ENCODE data around the gene THEMIS2. TPM values are rescaled to one million over a fixed set of nuclear protein-coding genes. Genes with fewer than 3 reads are reported as not detected.

THEMIS2 gene
- total RNA-seq, 4 donors from 2014 or later: 5.6 to 23.8 (median 17.7) TPM

DNA sequence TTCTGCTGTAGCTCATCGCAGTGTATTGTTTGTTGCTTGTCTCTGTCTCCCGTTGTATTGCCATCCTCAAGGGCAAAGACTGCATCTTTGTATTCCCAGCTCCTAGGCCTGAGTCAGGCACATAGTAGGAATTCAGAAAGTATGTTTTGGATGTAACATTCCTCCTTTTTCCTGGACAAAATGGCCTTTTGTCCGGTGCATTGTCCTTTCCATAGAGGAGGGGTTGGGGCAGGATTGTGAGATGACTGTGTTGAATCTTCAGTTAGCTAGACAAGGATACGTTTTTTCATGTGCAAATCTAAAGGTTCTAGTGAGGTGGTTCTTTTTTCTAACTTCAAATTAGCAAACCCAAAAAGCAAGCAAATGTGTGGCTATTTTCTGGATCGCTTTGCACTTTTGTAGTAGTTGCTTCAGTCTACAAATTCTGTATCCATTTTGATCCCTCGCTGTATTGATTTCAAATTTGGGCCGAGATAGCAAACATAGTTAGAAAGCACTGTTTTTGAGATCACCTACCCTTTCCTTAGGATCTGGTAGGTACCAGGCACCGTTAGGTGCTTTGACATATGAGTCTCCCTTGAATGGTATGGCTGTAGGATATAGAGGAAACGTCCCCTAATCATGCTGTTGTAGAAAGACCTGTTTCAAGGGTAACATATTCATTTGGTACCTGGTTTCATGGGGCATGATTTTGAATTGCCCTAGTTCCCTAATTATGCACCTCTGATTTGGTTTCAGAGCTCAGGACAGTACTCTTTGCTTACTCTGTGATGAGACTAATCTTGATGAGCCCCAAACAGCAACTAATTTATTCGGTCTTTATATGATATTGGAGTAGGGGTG lies 40.6 kb upstream of the THEMIS2 start:
- H3K27me3 ChIP-seq: no peaks in the 10 kb centered on the region
- WGBS, 2 donors (ENCODE audit: low coverage in 1 of 2): 37 to 49% methylated on average over 8 to 9 of the region's 10 CpGs
- no peak for TF ChIP-seq EP300 (IDR thresholded peaks at IDR 0.05)
- TF ChIP-seq, protein P1, sequence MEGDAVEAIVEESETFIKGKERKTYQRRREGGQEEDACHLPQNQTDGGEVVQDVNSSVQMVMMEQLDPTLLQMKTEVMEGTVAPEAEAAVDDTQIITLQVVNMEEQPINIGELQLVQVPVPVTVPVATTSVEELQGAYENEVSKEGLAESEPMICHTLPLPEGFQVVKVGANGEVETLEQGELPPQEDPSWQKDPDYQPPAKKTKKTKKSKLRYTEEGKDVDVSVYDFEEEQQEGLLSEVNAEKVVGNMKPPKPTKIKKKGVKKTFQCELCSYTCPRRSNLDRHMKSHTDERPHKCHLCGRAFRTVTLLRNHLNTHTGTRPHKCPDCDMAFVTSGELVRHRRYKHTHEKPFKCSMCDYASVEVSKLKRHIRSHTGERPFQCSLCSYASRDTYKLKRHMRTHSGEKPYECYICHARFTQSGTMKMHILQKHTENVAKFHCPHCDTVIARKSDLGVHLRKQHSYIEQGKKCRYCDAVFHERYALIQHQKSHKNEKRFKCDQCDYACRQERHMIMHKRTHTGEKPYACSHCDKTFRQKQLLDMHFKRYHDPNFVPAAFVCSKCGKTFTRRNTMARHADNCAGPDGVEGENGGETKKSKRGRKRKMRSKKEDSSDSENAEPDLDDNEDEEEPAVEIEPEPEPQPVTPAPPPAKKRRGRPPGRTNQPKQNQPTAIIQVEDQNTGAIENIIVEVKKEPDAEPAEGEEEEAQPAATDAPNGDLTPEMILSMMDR (IDR thresholded peaks at IDR 0.05): no peak
- TF ChIP-seq POLR2AphosphoS5 (IDR thresholded peaks at IDR 0.05): no peak
- TF ChIP-seq POLR2A (IDR thresholded peaks at IDR 0.05): no peak
- ATAC-seq: no peak
- H3K27ac ChIP-seq: peak overlapping the region in 3 of 4 donors; percentile 85 to 92 (median 87)
- H3K9me3 ChIP-seq: no peaks in the 10 kb centered on the region
- H3K4me1 ChIP-seq: peaks cover 7 to 48% (median 9%) of the 10 kb centered on the region in 3 donors
- peaks cover 0 to 29% of the 10 kb centered on the region in 2 donors for H3K36me3 ChIP-seq
- peak overlapping the region; percentile 95 to 97 for H3K4me3 ChIP-seq

DNA sequence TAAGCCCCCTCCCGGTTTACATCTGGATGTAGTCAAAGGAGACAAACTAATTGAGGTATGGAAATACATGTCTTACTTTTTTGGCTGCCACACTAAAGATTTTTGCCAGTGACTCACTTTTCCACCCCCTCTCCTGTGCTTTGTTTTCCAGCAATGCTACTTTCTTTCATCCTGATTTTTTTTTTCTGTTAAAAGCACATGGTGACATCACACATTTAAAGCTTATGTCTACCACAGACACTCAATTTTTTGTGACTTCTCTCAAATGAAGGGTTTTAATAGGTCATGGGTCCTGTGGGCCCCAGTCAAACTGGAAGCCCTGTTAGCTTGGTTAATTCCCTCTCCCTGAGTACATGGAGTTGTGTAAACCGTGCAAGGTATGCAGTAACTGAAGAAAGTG lies 39.6 kb upstream of the THEMIS2 start:
- TF ChIP-seq EP300 (IDR thresholded peaks at IDR 0.05) (no peak), POLR2AphosphoS5 (IDR thresholded peaks at IDR 0.05) (no peak), POLR2A (IDR thresholded peaks at IDR 0.05) (no peak)
- TF ChIP-seq, protein P1 (IDR thresholded peaks at IDR 0.05): no peak
- Histone ChIP-seq H3K27ac (no peak overlapping the region), H3K4me1 (peaks cover 7 to 48% (median 9%) of the 10 kb centered on the region in 3 donors), H3K36me3 (peaks cover 0 to 38% of the 10 kb centered on the region in 2 donors), H3K27me3 (no peaks in the 10 kb centered on the region), H3K9me3 (no peaks in the 10 kb centered on the region), H3K4me3 (no peak overlapping the region)
- 65 to 82% methylated on average over 2 of the region's 2 CpGs for WGBS, 2 donors (ENCODE audit: low coverage in 1 of 2)
- ATAC-seq: no peak

DNA sequence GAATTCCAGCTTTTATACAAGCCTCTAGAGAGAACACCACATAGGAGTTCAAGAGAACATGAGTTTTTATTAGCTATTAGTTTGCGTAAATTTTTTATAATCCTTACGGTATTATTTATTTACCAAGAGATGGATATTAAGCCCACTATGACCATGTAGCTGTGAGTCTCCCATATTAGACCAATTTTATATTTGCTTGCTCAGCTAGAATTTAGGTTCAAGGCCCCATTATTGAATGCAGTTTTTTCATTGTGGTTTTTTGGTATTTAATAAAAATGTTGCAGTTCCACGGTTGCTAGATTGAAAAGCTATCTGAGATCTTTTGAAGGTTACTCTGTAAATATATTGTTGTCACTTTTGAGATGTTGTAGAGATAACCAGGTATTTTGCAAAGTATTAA lies 38.9 kb upstream of the THEMIS2 start:
- TF ChIP-seq, protein P1 (IDR thresholded peaks at IDR 0.05): no peak
- TF ChIP-seq POLR2AphosphoS5 (IDR thresholded peaks at IDR 0.05) (no peak), EP300 (IDR thresholded peaks at IDR 0.05) (no peak), POLR2A (IDR thresholded peaks at IDR 0.05) (no peak)
- WGBS, 2 donors (ENCODE audit: low coverage in 1 of 2): 83 to 91% methylated on average over 3 of the region's 3 CpGs
- Histone ChIP-seq H3K4me1 (peaks cover 7 to 48% (median 9%) of the 10 kb centered on the region in 3 donors), H3K36me3 (peaks cover 0 to 38% of the 10 kb centered on the region in 2 donors), H3K9me3 (no peaks in the 10 kb centered on the region), H3K4me3 (no peak overlapping the region), H3K27ac (no peak overlapping the region), H3K27me3 (no peaks in the 10 kb centered on the region)
- no peak for ATAC-seq

DNA sequence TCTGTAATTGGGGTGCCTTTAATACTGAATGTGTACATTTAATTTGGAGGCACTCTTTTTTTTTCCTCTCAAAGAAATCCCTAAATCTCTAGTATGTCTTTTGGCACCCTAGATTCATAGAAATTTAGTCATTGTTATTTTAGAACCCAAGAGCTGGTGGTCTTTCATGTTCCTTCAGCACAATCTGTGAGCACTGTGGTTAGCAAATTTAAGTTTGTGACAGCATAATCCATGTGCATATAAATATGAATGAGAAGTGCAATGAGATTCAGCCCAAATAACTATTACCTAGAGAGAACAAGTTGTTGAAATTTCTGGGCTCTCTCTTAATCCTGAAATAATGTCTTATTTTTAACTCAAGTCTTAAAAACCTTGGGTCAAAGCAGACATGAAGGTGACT lies 37.3 kb upstream of the THEMIS2 start:
- Histone ChIP-seq H3K27me3 (no peaks in the 10 kb centered on the region), H3K27ac (no peak overlapping the region), H3K4me1 (peaks cover 7 to 43% (median 9%) of the 10 kb centered on the region in 3 donors), H3K36me3 (peaks cover 0 to 53% of the 10 kb centered on the region in 2 donors), H3K4me3 (no peak overlapping the region), H3K9me3 (no peaks in the 10 kb centered on the region)
- ATAC-seq: no peak
- TF ChIP-seq POLR2A (IDR thresholded peaks at IDR 0.05) (no peak), POLR2AphosphoS5 (IDR thresholded peaks at IDR 0.05) (no peak), EP300 (IDR thresholded peaks at IDR 0.05) (no peak)
- TF ChIP-seq, protein P1 (IDR thresholded peaks at IDR 0.05): no peak

DNA sequence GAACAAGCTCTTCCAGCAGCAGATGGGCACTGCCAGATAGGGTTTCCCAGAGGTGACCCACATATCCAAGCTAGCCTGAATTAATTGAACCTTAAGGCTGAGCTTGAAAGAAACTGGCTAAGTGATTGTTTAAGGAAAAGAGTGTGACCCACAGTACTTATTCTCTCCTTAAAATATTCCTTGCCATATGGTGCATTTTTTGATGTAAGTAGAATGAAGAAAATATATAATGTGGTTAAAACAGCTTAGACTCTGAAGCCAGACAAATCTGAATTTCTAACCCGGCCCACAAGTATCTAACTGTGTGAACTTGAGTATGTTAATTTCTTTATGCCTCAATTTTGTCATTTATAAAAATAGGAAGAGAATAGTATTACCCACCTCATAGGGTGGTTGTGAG lies 36.8 kb upstream of the THEMIS2 start:
- Histone ChIP-seq H3K9me3 (no peaks in the 10 kb centered on the region), H3K4me1 (peaks cover 7 to 41% (median 9%) of the 10 kb centered on the region in 3 donors), H3K27me3 (no peaks in the 10 kb centered on the region), H3K4me3 (no peak overlapping the region), H3K27ac (no peak overlapping the region), H3K36me3 (peaks cover 0 to 58% of the 10 kb centered on the region in 2 donors)
- WGBS, 2 donors (ENCODE audit: low coverage in 1 of 2): 80 to 92% methylated on average over 1 of the region's 1 CpG
- ATAC-seq: no peak
- no peak for TF ChIP-seq EP300 (IDR thresholded peaks at IDR 0.05)
- TF ChIP-seq POLR2AphosphoS5 (IDR thresholded peaks at IDR 0.05): no peak
- TF ChIP-seq POLR2A (IDR thresholded peaks at IDR 0.05): no peak
- TF ChIP-seq, protein P1 (IDR thresholded peaks at IDR 0.05): no peak
